HepG2 (cell line): ENCODE measurements around the gene BSN. TPM values are rescaled to one million over a fixed set of nuclear protein-coding genes. Genes with fewer than 3 reads are reported as not detected.

ENCODE experiments used
- ATAC-seq: fragments of 200-7000 bp; cut with Tn5 transposase; 3 replicates; pipeline ENCODE4 v1.9.1; 2020; ENCODE audit warnings: mild to moderate bottlenecking, moderate library complexity
- BruUV-seq: library from RNA; stranded (reverse); fragments of 400-500 nt; replicated peaks from 2 replicates; lab custom pipeline; 2021; lab: Mats Ljungman, UMichigan
- CTCF ChIA-PET: fragments of 300-600 bp; formaldehyde crosslinking; extraction: SDS; loops from one replicate; lab custom pipeline; 2021; ENCODE audit warnings: low total read pairs, inconsistent platforms, low intra/inter-chr PET ratio; lab: Yijun Ruan, JAX
- POLR2A ChIA-PET: fragments of 350-600 bp; sonication (Branson Sonifier 250); formaldehyde crosslinking; loops from one replicate; lab custom pipeline; 2020; ENCODE audit warnings: antibody characterized with exemption, inconsistent platforms; lab: Yijun Ruan, JAX
- DNase-seq: peaks from one replicate; pipeline ENCODE4 v3.0.0-alpha.2; 2015; ENCODE audit warnings: low spot score
- FAIRE-seq: peaks from 3 replicates; lab custom pipeline; 2011; peaks lifted over from hg19 to GRCh38; lab: Jason Lieb, UNC
- H2AFZ ChIP-seq: one replicate; pipeline ENCODE4 v1.6.1; 2011; ENCODE audit warnings: low read length, inconsistent platforms
- H3K27ac ChIP-seq: fragments of 300-600 bp; 3 replicates; pipeline ENCODE4 v1.8.0; 2011; ENCODE audit warnings: mixed run types, mild to moderate bottlenecking, mixed read lengths, low read length, inconsistent platforms; ENCODE audit not compliant: insufficient read depth; ENCODE audit errors: extremely low read length
- H3K27me3 ChIP-seq, 2 experiments: fragments of 200-600 bp in 1 of 2; 2 replicates in 1 of 2; 3 replicates in 1 of 2; pipeline versions ENCODE4 v1.6.0 to v1.8.0; 2011; ENCODE audit warnings: low read length in 2 of 2, mild to moderate bottlenecking in 2 of 2, moderate library complexity in 2 of 2, inconsistent platforms in 1 of 2; ENCODE audit not compliant: insufficient read depth in 2 of 2, control insufficient read depth in 1 of 2
- H3K36me3 ChIP-seq, 2 experiments: fragments of 200-600 bp in 1 of 2; replicated peaks in 1 of 2; 2 replicates in 1 of 2; 3 replicates in 1 of 2; pipeline versions ENCODE4 v1.5.1 to v1.8.0; 2011; ENCODE audit warnings: low read length in 2 of 2, inconsistent platforms in 1 of 2; ENCODE audit not compliant: insufficient read depth in 2 of 2, control insufficient read depth in 1 of 2
- H3K4me1 ChIP-seq: 2 replicates; pipeline ENCODE4 v1.5.1; 2012; ENCODE audit warnings: low read length, inconsistent platforms; ENCODE audit not compliant: insufficient read depth
- H3K4me2 ChIP-seq: 2 replicates; pipeline ENCODE4 v1.6.0; 2011; ENCODE audit warnings: low read depth, low read length, inconsistent platforms
- H3K4me3 ChIP-seq, 3 experiments: fragments of 200-600 bp in 1 of 3; sonication (generic), shearing (Covaris generic) in 1 of 3; replicated peaks in 1 of 3; 2 replicates each; pipeline ENCODE4 v1.5.1; 2011 to 2016; ENCODE audit warnings: low read length in 3 of 3, inconsistent platforms in 2 of 3, low read depth in 2 of 3, mild to moderate bottlenecking in 2 of 3, control low read depth in 1 of 3, mixed read lengths in 1 of 3; ENCODE audit not compliant: insufficient read depth in 1 of 3
- H3K79me2 ChIP-seq: one replicate; pipeline ENCODE4 v1.6.1; 2011; ENCODE audit warnings: low read length, inconsistent platforms; ENCODE audit not compliant: insufficient read depth
- H3K9ac ChIP-seq: 2 replicates; pipeline ENCODE4 v1.6.0; 2011; ENCODE audit warnings: mild to moderate bottlenecking, low read depth, low read length, inconsistent platforms; ENCODE audit not compliant: insufficient read depth
- H3K9me3 ChIP-seq: 2 replicates; pipeline ENCODE4 v1.5.1; 2012; ENCODE audit warnings: mild to moderate bottlenecking, low read length
- H4K20me1 ChIP-seq: 2 replicates; pipeline ENCODE4 v1.6.0; 2011; ENCODE audit warnings: inconsistent platforms, mild to moderate bottlenecking, low read length, moderate library complexity; ENCODE audit not compliant: insufficient read depth
- ASH2L ChIP-seq: fragments of 300-600, 200-600 bp; sonication (generic); IDR thresholded peaks from 2 replicates; pipeline ENCODE4 v1.7.0; 2017; ENCODE audit warnings: low read depth, mild to moderate bottlenecking, moderate library complexity, mixed read lengths, low read length; ENCODE audit not compliant: insufficient read length
- ETV5 ChIP-seq: IDR thresholded peaks from 2 replicates; pipeline ENCODE4 v1.6.1; 2018; ENCODE audit warnings: missing biosample characterization, missing genetic modification reagents, inconsistent platforms, borderline replicate concordance
- HOMEZ ChIP-seq: IDR thresholded peaks from 2 replicates; pipeline ENCODE4 v1.6.1; 2016; ENCODE audit warnings: low read depth
- HOXD1 ChIP-seq: sonication (generic); formaldehyde crosslinking; IDR thresholded peaks from 2 replicates; pipeline ENCODE4 v1.5.0; 2020; ENCODE audit warnings: missing genetic modification reagents
- MEF2D ChIP-seq: sonication (generic); formaldehyde crosslinking; IDR thresholded peaks from 2 replicates; pipeline ENCODE4 v1.5.1; 2020; ENCODE audit warnings: mild to moderate bottlenecking, missing genetic modification reagents
- PAXIP1 ChIP-seq: sonication (generic); formaldehyde crosslinking; conservative IDR thresholded peaks from 2 replicates; pipeline ENCODE4 v1.4.0; 2020; ENCODE audit warnings: mild to moderate bottlenecking, missing genetic modification reagents, moderate library complexity
- SAP130 ChIP-seq: IDR thresholded peaks from 2 replicates; pipeline ENCODE4 v1.6.1; 2016; ENCODE audit warnings: low read depth
- SMARCE1 ChIP-seq: fragments of 450-650 bp; IDR thresholded peaks from 2 replicates; pipeline ENCODE4 v1.6.1; 2017; ENCODE audit warnings: borderline replicate concordance
- ZEB1 ChIP-seq: IDR thresholded peaks from 2 replicates; pipeline ENCODE4 v1.6.1; 2012; ENCODE audit warnings: mild to moderate bottlenecking, low read depth, inconsistent platforms; ENCODE audit not compliant: insufficient replicate concordance
- ZFP91 ChIP-seq: sonication (generic); formaldehyde crosslinking; IDR thresholded peaks from 2 replicates; pipeline ENCODE4 v1.9.0; 2022; ENCODE audit warnings: missing genetic modification reagents, mild to moderate bottlenecking, borderline replicate concordance
- ZFX ChIP-seq: sonication (generic); formaldehyde crosslinking; IDR thresholded peaks from 2 replicates; pipeline ENCODE4 v1.4.0; 2020; ENCODE audit warnings: mild to moderate bottlenecking, low read depth, missing genetic modification reagents, moderate library complexity
- ZFY ChIP-seq: sonication (generic); formaldehyde crosslinking; IDR thresholded peaks from 2 replicates; pipeline ENCODE4 v1.4.0; 2020; ENCODE audit warnings: missing genetic modification reagents
- ZNF362 ChIP-seq: sonication (generic); formaldehyde crosslinking; IDR thresholded peaks from 2 replicates; pipeline ENCODE4 v1.4.0; 2020; ENCODE audit warnings: missing genetic modification reagents, mild to moderate bottlenecking, borderline replicate concordance
- ZNF501 ChIP-seq: sonication (generic); formaldehyde crosslinking; IDR thresholded peaks from 2 replicates; pipeline ENCODE4 v1.5.1; 2020; ENCODE audit warnings: mild to moderate bottlenecking, moderate library complexity, missing genetic modification reagents
- ZNF709 ChIP-seq: sonication (generic); formaldehyde crosslinking; IDR thresholded peaks from 2 replicates; pipeline ENCODE4 v1.5.0; 2020; ENCODE audit warnings: mild to moderate bottlenecking, missing genetic modification reagents
- ZNF784 ChIP-seq: sonication (generic); formaldehyde crosslinking; IDR thresholded peaks from 2 replicates; pipeline ENCODE4 v1.5.1; 2020; ENCODE audit warnings: missing genetic modification reagents, mild to moderate bottlenecking, borderline replicate concordance
- WGBS: methylation state at CpG from one replicate; pipeline ENCODE4 v1.1.6; 2017; ENCODE audit warnings: low lambda C conversion rate; 5-methylcytosine and 5-hydroxymethylcytosine counted together
- in situ Hi-C: cut with HindIII; loops from 2 replicates; pipeline ENCODE4 v1.10.0; 2017; ENCODE audit warnings: low pct_unique_long_range_greater_than_20kb; ENCODE audit not compliant: extremely low pct_ligation_motif_present
- intact Hi-C: fragments of 100-400 bp; cut with micrococcal nuclease; formaldehyde crosslinking; loops from one replicate; pipeline ENCODE4 v1.10.0; 2022; ENCODE audit not compliant: unreplicated experiment
- polyA plus RNA-seq, 8 experiments: library from polyadenylated mRNA; depleted of rRNA in 3 of 8; stranded (reverse) in 7 of 8; unstranded in 1 of 8; fragments of >200 nt; fragmentation: Illumina TruSeq in 4 of 8; extraction: Trizol in 4 of 8; gene quantifications; 2 replicates each; pipeline versions ENCODE4 v1.2.1 to v1.2.3, GENCODE V29; 2011 to 2016; ENCODE audit warnings: low read depth in 4 of 8, missing spikeins in 1 of 8, mixed read lengths in 1 of 8; ENCODE audit not compliant: insufficient read depth in 1 of 8
- total RNA-seq, 5 experiments: library from RNA; depleted of rRNA; stranded (reverse); fragments of >200 nt; fragmentation: Illumina TruSeq; extraction: Trizol; gene quantifications; 2 replicates each; pipeline ENCODE4 v1.2.3, GENCODE V29; 2016; ENCODE audit warnings: low read depth in 1 of 5

Gene BSN
- total and polyA plus RNA-seq, 2 of the 13 experiments (the other 11 are each of a cell fraction or from before 2014, with no cell fraction given) = 0.42 to 0.86 TPM

- no TSS peak for BruUV-seq
- TF ChIP-seq MEF2D (CRISPR knock-in tag) (peak; percentile 71), ETV5 (CRISPR knock-in tag) (0 out of 2 replicates have a peak, but pooled peaks have one; percentile 33), SMARCE1 (no peak), ZNF784 (CRISPR knock-in tag) (no peak), ZEB1 (no peak), ASH2L (no peak), HOXD1 (no peak), ZFP91 (peak; percentile 21; the same call in 1 of the 2 replicates), ZNF362 (CRISPR knock-in tag) (no peak), PAXIP1 (CRISPR knock-in tag) (peak; percentile 31), ZNF501 (CRISPR knock-in tag) (peak; percentile 39; the same call in 1 of the 2 replicates), ZFY (CRISPR knock-in tag) (0 out of 2 replicates have a peak, but pooled peaks have one; percentile 15), ZNF709 (CRISPR knock-in tag) (no peak), HOMEZ (CRISPR knock-in tag) (peak; percentile 62; the same call in 1 of the 2 replicates), SAP130 (CRISPR knock-in tag) (peak; percentile 40), ZFX (CRISPR knock-in tag) (peak; percentile 51)
Observed at GRCh38 chr3:49647741-49648140, 93.5 kb downstream of the BSN start.

More at GRCh38 chr3:49647741-49648140, 93.5 kb downstream of the BSN start:
- no peak for FAIRE-seq
- peak overlapping the region; percentile 61 for H3K4me2 ChIP-seq
- peak; percentile 61 for ATAC-seq
- no peaks in the 10 kb centered on the region for H3K27me3 ChIP-seq
- no peaks in the 10 kb centered on the region for H4K20me1 ChIP-seq
- no peak overlapping the region for H3K27ac ChIP-seq
- no peaks in the 10 kb centered on the region for H3K79me2 ChIP-seq
- intact Hi-C loops = no loop called here
- no peak overlapping the region for H3K4me3 ChIP-seq
- H2AFZ ChIP-seq = peak overlapping the region; percentile 69
- H3K4me1 ChIP-seq = peaks cover 33% of the 10 kb centered on the region
- peak overlapping the region; percentile 11; the same call in 1 of the 2 replicates for H3K9ac ChIP-seq
- no peaks in the 10 kb centered on the region; a peak in 2 of 5 replicates for H3K36me3 ChIP-seq
- no peak for DNase-seq
- in situ Hi-C loops = no loop called here
- WGBS = 46% methylated on average over 2 of the region's 2 CpGs
- ChIA-PET POLR2A (no interaction called here), CTCF (no interaction called here)
- no peaks in the 10 kb centered on the region for H3K9me3 ChIP-seq
